ENCODE data around the gene APOBEC4.
"Not testable (repeated sequence)": the region's sequence is repeated elsewhere in the genome, so short reads cannot be mapped to it uniquely, and the experiment has no call there.

The APOBEC4 gene

DNA sequence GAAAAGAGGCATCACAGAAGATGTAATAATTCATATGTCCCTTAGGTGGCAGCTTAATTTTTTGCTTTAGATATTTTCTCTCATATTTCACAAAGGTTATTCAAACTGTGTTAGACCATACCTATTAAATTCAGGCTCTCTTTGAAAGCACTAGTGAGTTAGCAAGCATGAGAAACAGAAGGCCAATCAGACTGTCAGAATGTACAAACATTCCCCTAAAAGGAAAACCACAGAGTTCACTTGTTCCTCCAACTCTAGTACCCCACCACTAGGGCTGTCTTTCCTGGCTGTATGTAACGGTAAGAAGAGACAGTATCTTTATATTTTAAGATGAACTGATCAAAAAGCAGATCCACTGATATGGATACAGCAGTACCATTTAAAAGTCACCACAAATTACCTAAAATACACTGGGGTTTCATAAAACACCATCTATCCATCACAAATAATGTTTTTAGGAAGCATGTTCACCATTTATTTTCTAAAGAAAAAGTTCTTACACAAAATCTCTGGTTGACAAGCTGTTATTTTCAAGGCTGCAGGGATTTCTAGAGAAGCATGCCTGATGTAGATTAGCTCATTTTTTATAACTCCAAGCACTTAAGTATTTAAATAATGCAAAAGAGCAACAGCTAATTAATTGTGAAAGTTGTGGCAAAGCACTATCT is 19.3 kb downstream of the APOBEC4 start:
- peak; percentile 30 for DNase-seq

DNA sequence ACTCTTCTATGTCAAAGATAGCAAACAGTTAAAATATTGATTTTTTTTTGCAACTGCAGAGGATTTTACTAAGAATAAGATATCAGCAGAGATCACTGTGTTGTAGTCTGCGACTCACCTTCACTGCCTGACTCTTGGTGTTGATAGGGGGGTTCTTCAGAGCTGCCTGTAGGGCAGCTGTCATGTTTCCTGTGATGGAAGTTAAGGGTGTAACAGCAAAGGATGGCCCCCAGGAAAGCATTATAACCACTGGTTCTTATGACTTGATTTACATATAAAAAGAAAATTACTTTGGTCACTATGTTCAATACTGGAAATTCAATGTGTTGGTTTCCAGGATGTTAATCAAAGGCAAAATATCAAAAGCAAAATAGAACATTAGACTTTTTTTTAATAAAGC is 20.2 kb downstream of the APOBEC4 start:
- no peak for DNase-seq

DNA sequence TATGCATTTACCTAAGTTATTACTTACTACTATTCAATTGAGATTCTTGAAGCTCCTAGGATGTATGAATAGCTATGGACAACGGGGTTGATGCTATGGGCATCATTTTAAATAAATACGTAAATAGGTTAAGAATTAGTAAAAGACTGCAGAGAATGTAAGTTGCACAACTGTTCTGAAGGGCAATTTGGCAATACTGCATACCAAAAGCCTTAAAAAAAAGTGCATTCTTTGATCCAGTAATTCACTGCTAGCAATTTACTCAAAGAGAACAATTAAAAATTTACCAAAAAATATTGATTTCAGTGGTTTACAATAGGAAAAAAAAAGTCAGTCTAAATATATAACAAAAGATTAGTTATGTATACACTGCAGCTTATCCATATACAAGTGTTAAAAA is 21.0 kb downstream of the APOBEC4 start:
- no peak for DNase-seq

DNA sequence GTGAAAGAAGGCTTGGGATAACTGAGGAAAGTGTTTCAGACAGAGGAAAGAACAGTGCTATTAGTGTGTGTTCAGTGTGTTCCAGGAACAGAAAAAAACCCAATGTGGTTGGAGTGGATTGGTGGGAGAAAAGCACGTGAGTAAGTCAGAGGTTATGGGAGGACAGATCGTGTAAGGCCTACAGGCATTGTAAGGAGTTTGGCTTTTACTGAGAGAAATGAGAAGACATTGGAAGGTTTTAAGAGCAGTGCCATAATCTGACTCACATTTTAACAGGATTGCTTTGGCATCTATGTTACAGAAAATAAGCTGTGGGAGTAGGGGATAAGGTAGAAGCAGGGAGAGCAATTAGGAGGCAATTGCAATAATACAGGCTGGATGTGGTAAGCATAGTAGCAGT is 22.4 kb downstream of the APOBEC4 start:
- no peak for DNase-seq

DNA sequence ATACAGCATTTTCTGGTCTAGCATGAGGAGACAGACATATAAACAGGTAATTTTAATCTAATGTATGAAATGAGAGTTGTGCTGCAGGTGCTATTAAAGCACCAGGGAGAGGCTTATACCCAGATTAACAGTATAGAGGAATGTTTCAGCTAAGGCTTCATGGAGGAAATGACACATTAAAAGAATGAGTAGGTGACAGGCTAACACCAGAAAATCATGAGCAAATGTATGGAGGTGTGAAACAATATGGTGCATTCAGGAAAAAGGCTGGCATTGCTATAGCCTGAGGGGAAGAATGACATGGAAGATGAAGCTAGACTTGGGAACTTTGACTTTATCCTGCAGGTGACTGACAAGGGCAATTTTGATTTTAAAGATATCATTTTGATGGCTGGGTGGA is 24.6 kb downstream of the APOBEC4 start:
- DNase-seq, result no peak

DNA sequence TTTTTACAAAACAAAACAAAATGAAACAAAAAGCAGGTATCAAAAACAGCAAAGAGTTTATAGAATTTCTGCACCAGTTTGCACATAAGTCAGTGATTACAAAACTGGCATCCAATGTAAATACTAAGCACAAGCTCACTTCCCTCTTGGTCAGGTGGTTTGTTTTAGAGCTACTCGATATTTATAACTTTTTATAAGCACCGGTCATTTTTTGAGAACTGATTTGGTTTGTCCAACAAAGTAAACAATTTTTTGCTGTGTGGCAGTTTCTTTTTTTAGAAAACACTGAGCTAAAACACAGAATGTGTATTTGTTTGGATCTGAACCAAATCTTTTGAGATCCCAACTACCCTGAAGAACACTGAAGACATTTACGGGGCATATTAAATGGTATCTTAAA is 26.9 kb downstream of the APOBEC4 start:
- not testable (repeated sequence) for DNase-seq

DNA sequence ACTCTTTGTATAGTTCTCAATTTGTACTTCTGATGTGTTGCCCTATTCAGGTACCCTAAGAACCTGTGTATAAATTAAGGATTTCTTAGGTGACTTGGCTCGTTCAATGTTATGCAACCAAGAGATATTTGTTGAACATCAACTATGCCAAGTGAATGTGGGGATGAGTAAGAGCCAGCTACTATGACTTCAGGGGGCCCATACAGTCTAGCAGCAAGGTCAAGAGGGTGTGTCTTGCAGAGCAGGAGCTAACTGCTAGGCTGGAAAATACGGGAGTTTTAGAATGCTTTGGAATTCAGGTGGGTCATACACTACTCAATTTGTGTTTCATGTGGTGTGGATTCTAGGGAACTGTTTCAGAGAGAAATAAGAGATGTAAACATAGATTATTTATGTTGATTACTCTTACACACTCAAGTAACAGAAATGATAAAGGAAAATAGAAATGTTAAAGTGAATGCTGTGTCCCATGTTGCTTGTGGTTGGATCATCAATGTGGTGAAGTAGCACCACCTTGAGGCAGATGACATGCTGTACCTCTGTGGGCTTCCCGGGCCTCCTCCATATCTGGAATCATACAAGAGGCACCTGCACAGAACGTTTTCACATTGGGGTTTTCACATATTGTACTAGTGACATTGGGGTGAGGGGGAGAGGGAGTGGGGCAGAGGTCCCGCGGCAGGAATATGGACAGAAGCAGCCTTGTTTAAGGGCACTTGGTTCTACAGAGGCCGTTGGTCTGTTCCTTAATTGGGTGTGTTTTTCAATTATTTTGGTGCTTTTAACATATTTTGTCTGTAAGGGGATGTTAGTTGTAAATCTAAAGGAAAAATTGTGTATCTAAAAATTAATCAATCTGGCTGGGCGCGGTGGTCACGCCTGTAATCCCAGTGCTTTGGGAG is 30.0 kb downstream of the APOBEC4 start:
- peak; percentile 47 for DNase-seq

DNA sequence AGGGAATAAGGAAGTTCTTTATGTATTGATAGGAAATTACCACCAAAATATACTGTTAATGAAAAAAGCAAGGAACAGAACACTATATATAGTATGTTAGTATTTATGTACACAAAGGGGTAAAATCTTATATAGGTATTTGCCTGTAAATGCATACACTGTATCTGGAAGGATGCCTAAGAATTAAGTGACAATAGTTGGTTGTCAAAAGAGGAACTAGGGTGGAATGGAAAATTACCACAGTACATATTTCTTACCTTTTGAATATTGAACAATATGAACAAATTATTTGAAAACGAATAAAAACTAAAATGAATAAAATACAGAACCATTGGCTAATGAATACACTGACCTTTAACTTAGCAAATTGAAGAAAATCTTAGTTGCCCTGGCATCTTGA is 31.1 kb downstream of the APOBEC4 start:
- DNase-seq, result no peak

DNA sequence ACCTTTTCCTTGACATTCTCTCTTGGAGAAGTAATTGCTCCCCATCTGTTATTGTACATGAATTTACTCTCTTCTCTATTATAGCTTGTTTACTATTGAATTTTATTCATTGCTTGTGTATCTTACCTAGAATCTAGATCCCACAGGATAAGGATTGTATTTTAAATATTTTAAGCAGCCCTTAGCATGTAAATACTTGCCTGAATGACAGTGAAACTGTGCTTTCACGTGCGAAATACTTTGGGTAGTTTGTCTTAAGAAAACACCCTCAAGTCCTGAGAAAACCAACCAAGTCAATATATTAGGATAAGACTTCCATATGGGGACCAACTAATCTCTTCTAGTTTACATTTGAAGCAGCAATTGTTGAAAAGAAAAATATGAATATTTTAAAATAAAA is 32.8 kb downstream of the APOBEC4 start:
- no peak for DNase-seq

DNA sequence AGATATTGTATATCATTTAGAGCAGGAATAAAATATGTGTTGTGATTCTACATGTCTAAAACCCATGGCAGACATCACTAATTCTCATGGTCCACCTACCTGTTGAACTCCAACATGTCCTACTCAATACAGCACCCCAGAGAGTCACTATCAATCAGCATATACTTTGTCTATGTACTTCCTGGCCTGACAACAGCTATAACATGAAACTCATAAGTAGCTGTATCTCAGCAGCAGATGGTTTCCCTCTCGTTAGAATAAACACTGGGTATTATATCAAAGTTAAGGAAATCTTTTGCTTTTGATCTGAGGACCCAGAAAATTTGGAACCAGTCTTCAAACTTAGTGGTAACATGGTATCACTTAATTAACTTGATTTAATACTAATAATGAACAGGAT is 33.3 kb downstream of the APOBEC4 start:
- DNase-seq, result no peak

DNA sequence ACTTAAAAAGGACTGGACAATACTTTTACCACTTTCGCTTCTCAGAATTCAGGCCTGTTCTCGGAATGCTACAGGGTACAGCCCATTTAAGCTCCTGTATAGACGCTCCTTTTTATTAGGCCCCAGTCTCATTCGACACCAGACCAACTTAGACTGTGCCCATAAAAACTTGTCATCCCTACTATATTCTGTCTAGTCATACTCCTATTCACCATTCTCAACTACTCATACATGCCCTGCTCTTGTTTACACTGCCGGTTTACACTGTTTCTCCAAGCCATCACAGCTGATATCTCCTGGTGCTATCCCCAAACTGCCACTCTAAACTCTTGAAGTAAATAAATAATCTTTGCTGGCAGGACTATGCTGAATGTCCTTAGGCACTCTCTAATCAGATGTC is 34.9 kb downstream of the APOBEC4 start:
- not testable (repeated sequence) for DNase-seq

DNA sequence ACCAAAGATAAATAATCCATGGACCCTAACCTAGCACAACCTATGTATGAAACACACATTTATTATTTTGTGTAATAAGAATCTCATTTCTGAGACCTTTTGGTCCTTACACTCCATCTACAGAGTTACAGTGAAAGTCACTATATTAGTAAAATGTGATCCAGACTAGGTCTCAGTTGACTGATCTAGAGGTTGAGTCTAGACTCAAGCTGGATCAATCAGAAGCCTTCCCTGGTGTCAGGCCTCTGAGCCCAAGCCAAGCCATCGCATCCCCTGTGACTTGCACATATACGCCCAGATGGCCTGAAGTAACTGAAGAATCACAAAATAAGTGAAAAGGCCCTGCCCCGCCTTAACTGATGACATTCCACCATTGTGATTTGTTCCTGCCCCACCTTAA is 40.1 kb downstream of the APOBEC4 start:
- not testable (repeated sequence) for DNase-seq

DNA sequence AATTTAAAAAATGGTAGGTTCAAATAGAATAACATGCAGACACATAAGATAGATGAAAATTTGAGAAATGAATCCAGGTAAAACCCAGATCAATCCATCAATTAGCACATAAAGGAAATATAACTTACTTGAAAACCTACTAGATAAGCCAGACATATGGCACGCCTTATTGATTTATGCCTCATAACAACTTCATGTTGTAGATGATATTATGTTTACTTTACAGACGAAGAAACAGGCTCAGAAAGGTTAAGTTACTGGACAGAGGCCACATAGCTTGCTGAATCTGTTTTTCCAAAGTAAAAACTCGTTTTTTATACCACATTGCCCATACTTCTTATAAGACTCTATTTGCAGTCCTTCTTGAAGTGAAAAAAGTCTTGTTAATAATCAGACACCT is 40.7 kb downstream of the APOBEC4 start:
- no peak for DNase-seq

DNA sequence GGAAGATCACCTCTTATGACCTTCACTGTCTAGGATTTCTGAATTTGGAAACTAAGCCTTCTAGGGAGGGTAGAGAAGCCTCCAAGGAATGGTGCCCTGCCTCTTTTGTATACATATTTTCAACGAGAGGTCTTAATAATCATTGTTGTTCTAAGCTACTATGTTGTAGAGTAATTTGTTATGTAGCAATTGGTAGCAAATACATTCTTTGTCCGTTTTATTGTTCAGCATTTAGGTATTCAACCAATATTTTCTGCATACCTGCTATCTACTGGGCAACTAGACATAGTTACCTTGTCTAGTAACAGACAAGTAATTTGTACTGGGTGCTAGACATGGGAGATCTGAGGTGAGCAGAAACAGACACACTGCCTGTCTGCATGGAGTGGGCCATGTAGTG is 42.1 kb downstream of the APOBEC4 start:
- DNase-seq, result no peak

DNA sequence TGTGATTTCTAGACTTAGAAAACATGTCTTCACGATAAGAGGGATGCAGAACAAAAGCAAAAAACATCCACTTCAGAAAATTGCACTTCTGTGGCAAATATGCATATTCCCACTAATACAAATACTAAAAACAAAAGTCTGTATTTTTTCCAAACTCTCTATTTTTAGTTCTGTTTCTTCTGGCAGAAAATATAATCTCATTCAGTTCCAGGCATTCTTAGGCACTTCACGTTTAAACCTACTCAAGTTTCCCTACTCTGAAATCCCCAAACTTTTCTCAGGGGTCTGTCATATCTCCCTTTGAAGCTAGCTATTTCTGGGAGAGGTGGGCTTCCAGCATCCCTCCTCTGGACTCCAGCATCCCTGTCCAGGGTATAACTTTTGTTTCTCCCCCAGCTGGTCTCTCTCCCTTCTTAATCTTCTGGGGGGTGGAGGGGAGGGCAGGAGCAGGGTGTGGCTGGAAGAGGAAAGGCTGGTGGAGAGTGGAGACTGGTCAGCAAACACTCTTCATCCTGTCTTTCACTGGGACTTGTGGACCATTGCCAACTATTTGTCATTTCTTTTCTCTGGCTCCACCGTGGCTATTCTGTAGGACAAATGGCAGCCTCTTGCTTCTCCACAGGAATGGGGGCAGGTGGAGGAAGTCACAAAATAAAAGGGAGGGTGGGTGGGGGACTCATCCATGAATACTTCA is 43.2 kb downstream of the APOBEC4 start:
- no peak for DNase-seq

DNA sequence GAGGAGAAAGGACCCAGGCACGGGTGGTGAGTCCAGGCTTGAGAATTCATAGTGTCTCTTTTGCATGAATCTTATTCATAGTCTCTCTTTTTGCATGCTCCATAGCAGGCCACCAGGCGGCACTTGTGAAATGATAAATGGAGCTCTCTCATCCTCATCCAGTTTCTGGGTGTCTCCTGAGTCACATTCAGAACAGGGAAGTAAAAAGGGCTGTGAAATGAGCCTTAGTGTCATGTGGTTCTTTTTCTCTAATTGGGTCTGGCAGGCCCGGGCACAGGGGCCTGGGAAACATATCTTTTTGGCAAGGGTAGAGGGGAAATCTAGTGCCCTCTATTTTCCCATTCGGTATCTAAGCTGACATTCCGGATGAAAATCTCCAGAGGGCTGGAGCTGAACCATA is 43.8 kb downstream of the APOBEC4 start:
- no peak for DNase-seq

DNA sequence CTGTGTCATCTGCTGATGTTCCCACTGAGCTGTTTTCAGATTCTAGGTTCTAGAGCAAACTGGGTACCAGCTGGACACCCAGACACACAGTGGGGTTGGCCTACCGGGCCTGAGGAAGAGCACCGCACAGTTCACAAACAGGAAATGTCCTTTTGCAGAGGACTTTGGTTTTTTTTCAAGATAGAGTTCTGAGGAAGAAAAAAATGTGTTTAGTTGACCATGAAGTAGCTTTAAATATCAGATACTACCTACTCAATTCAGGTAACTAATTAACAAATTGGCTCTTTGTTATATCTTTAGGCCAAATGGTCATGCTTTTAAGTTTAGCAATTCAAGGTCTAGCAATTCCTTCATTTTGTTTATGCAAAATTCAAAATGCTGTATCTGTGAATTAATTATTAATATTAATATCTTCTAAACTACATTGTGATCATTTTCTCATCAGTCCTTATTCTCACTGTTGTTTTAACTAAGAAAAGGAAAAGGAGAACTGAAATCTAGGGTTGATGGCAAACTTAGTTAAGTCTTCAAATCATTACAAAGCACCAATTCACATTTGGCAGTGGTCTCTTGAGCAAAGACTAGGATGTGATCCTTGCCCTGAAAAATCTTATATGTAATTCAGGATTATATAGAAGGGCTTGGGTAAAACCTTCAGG is 45.7 kb downstream of the APOBEC4 start:
- DNase-seq, result no peak

DNA sequence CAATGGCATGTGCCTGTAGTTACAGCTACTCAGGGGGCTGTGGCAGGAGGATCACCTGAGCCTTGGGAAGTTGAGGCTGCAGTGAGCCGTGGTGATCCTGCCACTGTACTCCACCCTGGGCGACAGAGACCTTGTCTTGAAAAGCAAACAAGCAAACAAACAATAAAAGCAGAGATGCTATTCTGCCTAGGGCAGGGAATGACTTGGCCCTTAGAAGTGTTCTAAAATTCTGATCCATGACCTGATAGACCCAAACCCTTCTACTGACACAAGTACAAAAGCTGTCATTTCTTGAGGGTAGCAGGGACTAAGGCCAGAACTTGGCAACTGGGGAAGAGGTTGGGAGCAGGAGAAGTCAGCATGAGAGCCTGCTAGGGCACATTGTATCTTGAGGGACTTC is 47.2 kb downstream of the APOBEC4 start:
- DNase-seq, result no peak

DNA sequence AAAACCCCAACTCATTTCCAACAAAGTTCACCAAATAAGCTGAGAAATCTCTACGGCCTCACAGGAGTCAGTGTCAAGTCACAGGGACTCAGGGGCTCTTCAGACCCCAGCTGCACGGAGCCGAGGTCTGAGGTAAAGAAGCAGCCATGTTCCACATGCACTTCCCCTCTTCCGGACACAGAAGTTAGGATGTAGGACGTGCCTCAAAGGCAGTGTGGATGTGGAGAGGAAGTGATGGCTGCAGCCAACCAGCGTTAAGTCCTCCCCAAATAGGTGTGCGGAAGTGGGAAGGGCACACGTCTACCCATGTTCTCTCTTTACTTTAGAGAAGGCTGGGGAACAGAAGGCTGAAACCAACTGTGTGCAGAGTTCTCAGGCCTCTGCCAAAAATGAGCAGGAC is 48.3 kb downstream of the APOBEC4 start:
- DNase-seq, result no peak

DNA sequence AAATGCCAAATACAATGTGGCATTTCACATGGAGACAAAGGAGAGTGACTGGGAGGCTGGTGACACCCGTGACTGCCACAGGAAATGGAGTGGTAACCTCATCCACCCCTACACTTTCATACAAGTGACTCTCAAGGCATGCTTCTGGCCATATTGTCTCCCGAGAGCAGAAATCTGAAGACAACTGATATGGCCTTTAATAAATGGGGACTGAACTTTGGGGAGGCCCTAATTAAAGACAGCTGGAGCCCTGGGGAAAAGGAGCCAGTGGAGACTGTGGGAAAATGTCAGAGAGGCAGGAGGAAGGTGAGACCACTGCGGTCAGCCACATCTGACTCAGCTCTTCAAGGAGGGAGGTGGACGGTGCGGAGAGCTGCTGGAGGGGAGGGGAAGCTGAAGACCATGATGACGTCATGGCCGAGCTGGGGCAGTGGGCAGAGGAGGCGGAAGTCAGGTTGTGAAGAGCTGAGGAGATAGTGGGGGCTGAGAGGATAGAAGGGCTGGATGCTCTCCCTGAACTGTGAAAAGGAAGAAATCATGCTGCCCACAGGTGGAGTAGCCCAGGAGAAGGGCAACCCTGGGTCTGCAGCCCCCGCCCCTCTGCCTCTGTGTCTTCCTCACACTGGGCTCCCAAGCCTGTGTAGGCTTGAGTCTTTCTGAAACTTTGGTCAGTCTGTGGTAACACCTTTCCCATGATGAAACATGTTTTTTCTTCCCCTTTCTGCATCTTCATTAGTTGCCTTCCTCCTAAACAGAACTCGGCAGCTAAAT is 48.9 kb downstream of the APOBEC4 start:
- no peak for DNase-seq

DNA sequence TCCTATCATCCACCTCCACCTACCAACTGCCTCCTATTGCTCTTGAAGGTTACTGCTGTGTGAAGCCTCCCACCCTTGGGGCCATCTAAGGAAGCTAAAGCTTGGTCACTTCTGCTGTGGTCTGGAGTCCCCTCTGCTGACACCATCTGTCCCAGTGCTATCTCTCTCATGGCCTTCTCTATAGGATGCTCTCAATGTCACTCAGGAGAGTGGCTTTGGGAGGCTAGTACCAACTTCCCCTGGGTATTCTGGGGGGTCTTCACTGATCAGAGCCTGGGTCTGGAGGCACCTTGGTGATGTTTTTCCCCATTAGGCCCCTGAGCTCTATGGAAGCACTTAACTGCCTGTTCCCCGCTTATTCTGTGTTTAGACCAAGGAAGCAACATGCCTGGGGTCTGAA is 50.6 kb downstream of the APOBEC4 start:
- no peak for DNase-seq

DNA sequence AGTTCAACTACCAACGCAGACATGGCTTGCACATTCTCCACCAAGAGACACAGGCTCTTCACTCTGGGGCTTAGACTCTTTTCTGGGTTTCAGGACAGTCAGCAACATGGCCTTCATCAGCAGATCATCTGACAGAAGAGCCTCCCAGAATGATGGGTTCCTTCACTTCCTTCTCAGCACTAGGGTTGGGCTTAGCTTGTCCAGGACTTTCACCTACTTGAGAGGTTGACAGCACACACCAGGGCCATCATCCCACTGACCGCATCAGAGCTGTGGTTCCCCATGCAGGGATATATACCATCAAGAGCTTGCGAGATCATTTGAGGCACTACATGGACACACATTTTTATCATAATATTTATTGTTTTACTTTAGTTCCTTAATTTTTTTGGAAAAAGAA is 52.5 kb downstream of the APOBEC4 start:
- no peak for DNase-seq

DNA sequence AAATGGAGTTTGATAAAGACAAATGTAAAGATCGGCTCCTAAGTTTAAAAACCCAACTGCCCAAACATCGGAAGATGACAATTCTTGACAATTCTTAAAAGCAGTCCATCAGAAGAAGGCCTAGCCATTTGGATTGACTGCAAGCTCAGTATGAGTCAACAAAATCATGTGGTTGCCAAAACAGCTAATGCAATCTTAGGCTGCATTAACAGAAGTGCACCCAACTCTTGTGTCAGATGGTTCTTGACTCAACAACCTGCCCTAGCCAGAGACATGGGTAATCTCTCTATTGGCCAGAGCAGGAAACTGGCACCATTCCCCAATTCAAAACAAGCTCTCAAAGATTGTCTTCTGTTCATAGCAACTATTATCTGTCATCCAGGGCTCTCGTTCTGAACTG is 53.0 kb downstream of the APOBEC4 start:
- no peak for DNase-seq
